Breast epithelium (tissue), 3 donors: ENCODE measurements around the gene NUBPL.

ENCODE experiments used
- CTCF ChIP-seq, 3 donors: fragments of 450-650 bp; IDR thresholded peaks; one replicate each; pipeline ENCODE4 v1.5.1; 2016 to 2017; ENCODE audit warnings: antibody characterized with exemption in 3 of 3, mild to moderate bottlenecking in 3 of 3, moderate library complexity in 3 of 3
- POLR2A ChIP-seq: fragments of 450-650 bp; IDR thresholded peaks from one replicate; pipeline ENCODE4 v1.6.1; 2016; ENCODE audit warnings: antibody characterized with exemption, mild to moderate bottlenecking, moderate library complexity

DNA sequence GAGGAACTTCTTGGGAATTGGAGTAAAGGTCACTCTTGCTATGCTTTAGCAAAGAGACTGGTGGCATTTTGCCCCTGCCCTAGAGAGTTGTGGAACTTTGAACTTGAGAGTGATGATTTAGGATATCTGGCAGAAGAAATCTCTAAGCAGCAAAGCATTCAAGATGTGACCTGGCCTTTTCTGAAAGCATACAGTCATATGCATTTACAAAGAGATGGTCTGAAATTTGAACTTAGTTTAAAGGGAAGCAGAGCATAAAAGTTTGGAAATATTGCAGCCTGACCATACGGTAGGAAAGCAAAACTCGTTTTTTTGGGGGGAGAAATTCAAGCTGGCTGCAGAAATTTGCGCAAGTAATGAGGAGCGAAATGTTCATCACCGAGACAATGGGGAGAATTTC lies 60.9 kb downstream of the NUBPL start:
- no peak for TF ChIP-seq POLR2A
- TF ChIP-seq CTCF (IDR thresholded peaks at IDR 0.05), result no peak
